HCT116 (cell line): ENCODE data around the gene ALCAM. TPM values are rescaled to one million over a fixed set of nuclear protein-coding genes. Genes with fewer than 3 reads are reported as not detected.

Experiments used
- ATAC-seq: fragments of 200-7000 bp; cut with Tn5 transposase; 2 replicates; pipeline ENCODE4 v1.9.1; 2020; ENCODE audit warnings: mild to moderate bottlenecking, moderate library complexity
- BruUV-seq: library from RNA; stranded (reverse); fragments of 400-500 nt; replicated peaks from 2 replicates; lab custom pipeline; 2021; lab: Mats Ljungman, UMichigan
- CTCF ChIA-PET: fragments of 300-600 bp; sonication (Branson Sonifier 250); formaldehyde crosslinking; loops from one replicate; lab custom pipeline; 2021; ENCODE audit warnings: antibody characterized with exemption; lab: Charles Lee
- POLR2A ChIA-PET: fragments of 300-600, 350-600 bp; sonication (Branson Sonifier 250); formaldehyde crosslinking; loops from one replicate; lab custom pipeline; 2021; ENCODE audit warnings: antibody characterized with exemption; lab: Charles Lee
- RAD21 ChIA-PET, 2 experiments: fragments of 300-600 bp; sonication (Branson Sonifier 250); formaldehyde crosslinking; loops; one replicate each; lab custom pipeline; 2023; ENCODE audit warnings: low total read pairs in 2 of 2; ENCODE audit not compliant: uncharacterized antibody in 2 of 2, unreplicated experiment in 2 of 2, low non-redundant PET in 1 of 2; lab: Charles Lee
- DNase-seq: peaks from one replicate; pipeline ENCODE4 v3.0.0-alpha.2; 2010; ENCODE audit warnings: low read depth, low spot score
- H2AFZ ChIP-seq: fragments of 200-600 bp; shearing (Covaris generic), sonication (generic); 2 replicates; pipeline ENCODE4 v1.6.1; 2017; ENCODE audit warnings: low read depth, mixed run types, mixed read lengths, antibody characterized with exemption, low read length; ENCODE audit not compliant: poor library complexity, severe bottlenecking
- H3K27ac ChIP-seq: 2 replicates; pipeline ENCODE4 v1.5.1; 2012; ENCODE audit warnings: low read depth, low read length
- H3K27me3 ChIP-seq: fragments of 200-600 bp; sonication (generic); 2 replicates; pipeline ENCODE4 v1.6.1; 2016; ENCODE audit warnings: mixed run types, low read length, mixed read lengths; ENCODE audit not compliant: insufficient read depth
- H3K36me3 ChIP-seq, 2 experiments: fragments of 200-500 bp in 1 of 2; fragments of 200-600 bp in 1 of 2; sonication (Bioruptor generic) in 1 of 2; sonication (generic) in 1 of 2; 2 replicates each; pipeline versions ENCODE4 v1.5.1 to v1.6.1; 2014 to 2016; ENCODE audit warnings: low read length in 2 of 2, inconsistent platforms in 1 of 2, mixed read lengths in 1 of 2, mixed run types in 1 of 2; ENCODE audit not compliant: insufficient read depth in 2 of 2, control insufficient read depth in 1 of 2
- H3K4me1 ChIP-seq, 2 experiments: fragments of 200-600 bp in 1 of 2; sonication (generic) in 1 of 2; 2 replicates each; pipeline versions ENCODE4 v1.5.1 to v1.6.1; 2012 to 2017; ENCODE audit warnings: low read length in 2 of 2, inconsistent platforms in 1 of 2, mild to moderate bottlenecking in 1 of 2, mixed read lengths in 1 of 2, mixed run types in 1 of 2, moderate library complexity in 1 of 2; ENCODE audit not compliant: insufficient read depth in 2 of 2, control insufficient read depth in 1 of 2
- H3K4me2 ChIP-seq: fragments of 200-600 bp; sonication (generic); 2 replicates; pipeline ENCODE4 v1.6.1; 2017; ENCODE audit warnings: mixed run types, low read length, mixed read lengths
- H3K4me3 ChIP-seq, 2 experiments: fragments of 200-600 bp in 1 of 2; sonication (generic) in 1 of 2; replicated peaks in 1 of 2; 2 replicates each; pipeline ENCODE4 v1.5.1; 2011 to 2016; ENCODE audit warnings: low read length in 2 of 2, control low read depth in 1 of 2, low read depth in 1 of 2, mild to moderate bottlenecking in 1 of 2, mixed read lengths in 1 of 2, mixed run types in 1 of 2
- H3K79me2 ChIP-seq: fragments of 200-600 bp; sonication (generic); 2 replicates; pipeline ENCODE4 v1.6.1; 2017; ENCODE audit warnings: mild to moderate bottlenecking, mixed run types, low read length, moderate library complexity, mixed read lengths; ENCODE audit not compliant: insufficient read depth
- H3K9ac ChIP-seq: fragments of 200-600 bp; sonication (generic); 2 replicates; pipeline ENCODE4 v1.6.1; 2016; ENCODE audit warnings: low read length, mixed read lengths
- H3K9me2 ChIP-seq: fragments of 200-600 bp; sonication (generic), shearing (Covaris generic); 2 replicates; pipeline ENCODE4 v1.6.1; 2017; ENCODE audit warnings: mixed run types, mild to moderate bottlenecking, moderate library complexity; ENCODE audit not compliant: insufficient read depth
- H3K9me3 ChIP-seq, 2 experiments: fragments of 200-500 bp in 1 of 2; fragments of 200-600 bp in 1 of 2; sonication (Bioruptor generic) in 1 of 2; sonication (generic) in 1 of 2; 2 replicates each; pipeline ENCODE4 v1.6.1; 2014 to 2017; ENCODE audit warnings: low read length in 2 of 2, mixed read lengths in 2 of 2, inconsistent platforms in 1 of 2, low read depth in 1 of 2, mild to moderate bottlenecking in 1 of 2, mixed run types in 1 of 2, moderate library complexity in 1 of 2; ENCODE audit not compliant: control insufficient read depth in 1 of 2, insufficient read depth in 1 of 2
- H4K20me1 ChIP-seq: fragments of 200-600 bp; sonication (generic), shearing (Covaris generic); 2 replicates; pipeline ENCODE4 v1.6.1; 2017; ENCODE audit warnings: mixed run types, mild to moderate bottlenecking, moderate library complexity; ENCODE audit not compliant: insufficient read depth
- CBX3 ChIP-seq: IDR thresholded peaks from 2 replicates; pipeline ENCODE4 v1.6.1; 2012; ENCODE audit warnings: low read depth
- CEBPB ChIP-seq: IDR thresholded peaks from 2 replicates; pipeline ENCODE4 v1.6.1; 2012; ENCODE audit warnings: low read depth
- EGR1 ChIP-seq: IDR thresholded peaks from 2 replicates; pipeline ENCODE4 v1.6.1; 2012; ENCODE audit warnings: low read depth
- SIN3A ChIP-seq: IDR thresholded peaks from 2 replicates; pipeline ENCODE4 v1.6.1; 2012; ENCODE audit warnings: low read depth
- SP1 ChIP-seq: IDR thresholded peaks from 2 replicates; pipeline ENCODE4 v1.6.1; 2012; ENCODE audit warnings: low read depth
- ZBTB33 ChIP-seq: IDR thresholded peaks from 2 replicates; pipeline ENCODE4 v1.6.1; 2011; ENCODE audit warnings: mild to moderate bottlenecking, low read length, moderate library complexity; ENCODE audit not compliant: insufficient replicate concordance; ENCODE audit errors: extremely low read depth
- intact Hi-C: fragments of 100-400 bp; cut with micrococcal nuclease; formaldehyde crosslinking; loops from 2 replicates; pipeline ENCODE4 v1.10.0; 2022
- total RNA-seq: library from RNA; stranded (reverse); gene quantifications from one replicate; pipeline ENCODE4 v1.2.1, GENCODE V29; 2021; ENCODE audit not compliant: unreplicated experiment
- TF ChIP-seq, protein P1 (sequence below): IDR thresholded peaks from 2 replicates; pipeline ENCODE4 v1.6.1; 2012

Gene ALCAM
- total RNA-seq, 1 experiment from 2014 or later: 56.7 TPM

- H3K9ac ChIP-seq: no peak overlapping the region
These were observed 162.7 kb downstream of the ALCAM start for GRCh38 chr3:105529456-105529855.

More at GRCh38 chr3:105529456-105529855, 162.7 kb downstream of the ALCAM start:
- RAD21 ChIA-PET: interaction anchor here in 1 of 2 experiments (0.6 kb wide), 1 partner anchor 867 kb away, joined by 3 read pairs; no protein-coding TSS in a partner anchor
- H4K20me1 ChIP-seq: no peaks in the 10 kb centered on the region
- ATAC-seq (no peak), DNase-seq (no peak)
- no peaks in the 10 kb centered on the region for H3K9me3 ChIP-seq
- H3K27me3 ChIP-seq: no peaks in the 10 kb centered on the region
- no peak overlapping the region for H3K27ac ChIP-seq
- no peak overlapping the region for H2AFZ ChIP-seq
- no peaks in the 10 kb centered on the region for H3K36me3 ChIP-seq
- H3K79me2 ChIP-seq: no peaks in the 10 kb centered on the region
- CTCF ChIA-PET: interaction anchor here (2.8 kb wide), 1 partner anchor 11 kb away, joined by 16 read pairs; no protein-coding TSS in a partner anchor
- TF ChIP-seq, protein P1, sequence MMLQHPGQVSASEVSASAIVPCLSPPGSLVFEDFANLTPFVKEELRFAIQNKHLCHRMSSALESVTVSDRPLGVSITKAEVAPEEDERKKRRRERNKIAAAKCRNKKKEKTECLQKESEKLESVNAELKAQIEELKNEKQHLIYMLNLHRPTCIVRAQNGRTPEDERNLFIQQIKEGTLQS: no peak
- TF ChIP-seq EGR1 (no peak), SIN3A (no peak), SP1 (no peak), CBX3 (no peak), CEBPB (no peak), ZBTB33 (no peak)
- no TSS peak for BruUV-seq
- H3K4me3 ChIP-seq: no peak overlapping the region
- POLR2A ChIA-PET: no interaction called here
- intact Hi-C loops: no loop called here
- H3K9me2 ChIP-seq: no peaks in the 10 kb centered on the region
- H3K4me2 ChIP-seq: no peak overlapping the region
- H3K4me1 ChIP-seq: peaks cover 18 to 23% of the 10 kb centered on the region in 2 experiments
